ENCODE data around the gene ACRBP.
"Not testable (repeated sequence)": the region's sequence is repeated elsewhere in the genome, so short reads cannot be mapped to it uniquely, and the experiment has no call there.

ACRBP gene

DNA sequence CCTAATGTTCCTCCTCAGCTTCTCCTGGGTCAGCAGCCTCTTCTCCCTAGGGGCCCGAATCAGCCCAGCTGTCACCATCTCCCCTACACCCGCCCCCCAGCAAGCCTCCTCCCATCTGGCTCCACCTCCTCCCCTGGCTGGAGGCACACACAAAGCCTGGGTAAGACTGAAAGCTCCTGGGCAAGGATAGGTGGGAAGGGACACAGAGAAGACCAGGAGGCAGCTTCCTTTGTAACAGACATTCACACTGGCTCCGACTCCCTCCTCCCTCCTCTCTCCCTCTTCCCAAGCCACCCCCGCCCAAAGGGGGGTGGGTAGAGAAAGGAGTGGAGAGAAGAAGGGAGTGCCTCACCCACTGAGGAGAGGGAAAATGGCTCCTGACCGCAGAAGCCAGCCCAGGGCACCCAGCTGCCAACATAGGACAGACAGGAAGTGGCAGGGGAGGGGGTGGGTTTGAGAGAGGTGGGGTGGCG lies 44.1 kb downstream of the ACRBP start:
- FAIRE-seq = no peak
- DNase-seq (ENCODE audit: insufficient read length, low spot score) = no peak
- no peak for TF ChIP-seq POLR2A (IDR thresholded peaks at IDR 0.05; ENCODE audit: low read depth, low read length)

GRCh38 chr12:6602526-6602925 lies 44.7 kb downstream of the ACRBP start:
- FAIRE-seq (no peak), DNase-seq (ENCODE audit: insufficient read length, low spot score) (no peak)
- no peak for TF ChIP-seq POLR2A (IDR thresholded peaks at IDR 0.05; ENCODE audit: low read depth, low read length)

DNA sequence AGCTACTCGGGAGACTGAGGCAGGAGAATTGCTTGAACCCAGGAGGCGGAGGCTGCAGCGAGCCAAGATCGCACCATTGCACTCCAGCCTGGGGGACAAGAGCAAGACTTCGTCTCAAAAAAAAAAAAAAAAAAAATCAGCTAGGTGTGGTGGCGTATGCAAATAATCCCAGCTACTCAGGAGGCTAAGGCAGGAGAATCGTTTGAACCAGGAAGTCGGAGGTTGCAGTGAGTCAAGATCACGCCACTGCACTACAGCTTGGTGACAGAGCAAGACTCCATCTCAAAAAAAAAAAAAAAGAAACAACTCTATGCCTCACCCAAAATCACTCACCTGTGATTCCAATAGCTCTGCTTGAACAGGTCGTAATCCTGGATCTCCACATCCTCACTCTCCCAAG lies 51.6 kb downstream of the ACRBP start:
- not testable (repeated sequence) for FAIRE-seq

GRCh38 chr12:6592087-6592486 lies 55.1 kb downstream of the ACRBP start:
- FAIRE-seq (no peak), DNase-seq (ENCODE audit: insufficient read length, low spot score) (no peak)
- TF ChIP-seq POLR2A (IDR thresholded peaks at IDR 0.05; ENCODE audit: low read depth, low read length) = no peak

More for the DNA sequence above, 51.6 kb downstream of the ACRBP start:
- DNase-seq (ENCODE audit: insufficient read length, low spot score) = not testable (repeated sequence)
